Left forelimb (tissue), 1 donor: ENCODE measurements around the gene SORBS2.
A peak's percentile ranks its signal among the peaks of the same experiment; 100 is the strongest.

Experiments
- DNase-seq: peaks from one replicate; pipeline ENCODE4 v3.0.0-alpha.2; 2018; ENCODE audit warnings: low spot score

The SORBS2 gene

DNA sequence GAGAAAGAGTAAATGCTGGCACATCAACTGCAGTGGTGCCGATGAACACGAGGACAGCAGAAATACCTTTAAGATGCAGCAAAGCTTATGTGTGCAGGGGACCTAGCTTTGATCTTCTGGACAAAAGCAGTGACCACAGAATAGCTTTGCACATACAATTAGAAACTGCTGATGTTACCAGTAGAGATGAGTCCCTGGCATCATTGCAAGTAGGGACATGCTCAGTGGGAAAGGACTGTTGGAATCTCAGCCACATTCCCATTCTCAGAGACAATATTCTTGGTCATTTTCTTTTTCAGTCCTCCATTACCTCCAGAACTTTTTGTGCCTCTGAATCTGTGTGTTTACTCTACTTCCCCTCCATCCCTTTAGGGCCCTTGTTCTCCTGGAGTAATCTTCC, 259.7 kb downstream of the SORBS2 start:
- DNase-seq, result no peak

DNA sequence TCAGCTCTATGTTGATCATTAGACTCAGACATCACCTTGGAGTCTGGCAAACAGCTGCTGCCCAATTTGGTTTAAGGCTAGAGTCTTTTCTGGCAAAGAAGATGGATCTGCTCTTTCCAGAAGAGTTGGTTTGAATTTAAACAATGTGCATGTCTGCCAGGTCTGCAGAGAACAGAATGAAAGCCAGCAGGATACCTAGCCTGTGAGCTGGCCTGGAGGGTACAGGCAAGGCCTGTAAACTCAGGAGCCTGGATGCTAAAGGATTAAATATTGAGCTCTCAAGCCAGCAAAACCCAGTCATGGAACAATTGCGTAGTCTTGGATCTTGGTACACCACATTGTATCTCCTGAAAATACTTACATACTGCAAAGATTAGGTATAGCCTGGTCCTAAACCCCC, 261.1 kb downstream of the SORBS2 start:
- no peak for DNase-seq

DNA sequence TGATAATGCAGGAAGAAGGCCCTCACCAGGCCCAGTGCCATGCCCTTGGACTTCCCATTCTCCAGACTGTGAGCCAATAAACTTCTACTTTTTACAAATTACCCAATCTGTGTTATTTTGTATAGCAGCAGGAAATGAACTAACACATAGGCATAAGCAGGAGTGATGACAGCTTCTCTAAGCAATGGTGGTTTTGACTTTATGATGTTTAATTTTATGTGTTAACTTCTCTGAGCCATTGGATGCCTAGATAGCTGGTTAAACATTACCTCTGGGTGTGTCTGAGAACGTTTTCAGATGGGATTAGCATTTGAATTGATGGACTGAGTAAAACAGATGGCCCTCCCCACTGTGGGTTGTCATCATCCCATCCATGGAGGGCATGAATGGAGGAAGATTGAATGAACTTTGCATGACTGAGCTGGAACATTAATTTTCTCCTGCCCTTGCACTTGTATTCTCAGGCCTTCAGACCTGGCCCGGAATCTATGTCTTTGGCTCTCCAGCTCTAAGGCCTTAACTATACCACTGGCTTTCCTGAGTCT, 262.8 kb downstream of the SORBS2 start:
- DNase-seq, result no peak

DNA sequence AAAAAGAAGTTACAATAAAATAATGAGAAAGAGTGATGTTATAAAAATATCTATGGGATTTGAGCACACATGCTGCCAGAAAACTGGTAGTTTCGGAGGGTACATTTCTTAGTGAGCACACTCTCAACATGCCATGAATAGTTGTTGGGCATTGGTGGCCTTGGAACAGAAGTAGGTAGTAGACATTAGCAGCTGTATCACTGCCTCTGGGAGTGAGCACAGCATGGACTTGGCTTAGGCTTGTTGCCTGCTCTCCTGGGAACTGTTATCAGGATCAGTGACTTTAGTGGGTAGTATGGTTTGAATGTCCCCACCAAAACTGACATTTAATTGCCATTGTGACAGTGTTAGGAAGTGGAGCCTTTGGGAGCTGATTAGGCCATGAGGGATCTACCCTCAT, 263.4 kb downstream of the SORBS2 start:
- no peak for DNase-seq

DNA sequence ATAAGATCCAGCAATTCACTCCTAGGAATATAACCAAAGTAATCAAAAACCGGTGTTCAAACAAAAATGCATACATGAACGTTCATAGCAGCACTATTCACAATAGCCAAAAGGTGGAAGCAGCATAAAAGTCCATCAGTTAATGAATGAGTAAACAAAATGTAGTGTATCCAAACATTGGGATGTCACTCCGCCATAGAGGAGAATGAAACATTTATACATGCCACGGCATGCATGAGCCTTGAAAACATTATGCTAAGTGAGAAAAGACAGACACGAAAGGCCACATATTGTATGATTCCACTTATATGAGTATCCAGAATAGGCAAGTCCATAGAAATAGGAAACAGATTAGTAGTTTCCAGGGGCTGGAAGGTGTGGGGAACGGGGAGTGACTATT, 265.7 kb downstream of the SORBS2 start:
- no peak for DNase-seq

DNA sequence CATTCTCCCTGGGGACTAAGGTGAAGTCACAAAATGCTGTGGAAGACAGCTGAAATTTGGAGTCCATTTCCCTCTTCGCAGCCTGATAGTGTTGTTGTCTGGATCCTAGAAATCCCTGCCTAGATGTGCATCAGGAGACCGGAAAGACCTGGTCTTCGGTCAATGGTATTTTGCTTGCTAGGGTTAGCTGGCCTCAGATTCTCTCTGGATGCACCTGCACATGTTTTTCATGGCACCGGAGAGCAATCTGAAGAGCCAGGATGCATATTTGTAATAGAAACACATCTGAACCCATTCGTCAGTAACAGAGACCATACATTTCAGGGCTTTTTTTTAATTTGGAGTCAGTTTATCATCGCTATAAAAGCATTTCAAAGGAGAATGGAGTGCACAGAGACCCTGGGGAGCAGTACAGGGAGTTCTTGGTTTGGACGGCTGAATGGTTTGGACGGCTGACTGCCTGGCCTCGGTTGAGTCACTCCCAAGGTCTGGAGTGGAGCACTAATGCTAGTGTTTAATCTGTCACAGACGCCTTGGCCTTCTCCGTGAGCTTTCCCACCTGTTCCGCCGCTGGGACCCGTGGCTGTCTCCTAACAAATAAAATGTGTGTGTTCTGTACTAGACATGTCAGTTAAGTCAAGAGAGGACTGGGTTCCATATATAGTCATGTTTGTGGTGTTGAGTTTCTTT, 269.2 kb downstream of the SORBS2 start:
- peak; percentile 80 for DNase-seq

DNA sequence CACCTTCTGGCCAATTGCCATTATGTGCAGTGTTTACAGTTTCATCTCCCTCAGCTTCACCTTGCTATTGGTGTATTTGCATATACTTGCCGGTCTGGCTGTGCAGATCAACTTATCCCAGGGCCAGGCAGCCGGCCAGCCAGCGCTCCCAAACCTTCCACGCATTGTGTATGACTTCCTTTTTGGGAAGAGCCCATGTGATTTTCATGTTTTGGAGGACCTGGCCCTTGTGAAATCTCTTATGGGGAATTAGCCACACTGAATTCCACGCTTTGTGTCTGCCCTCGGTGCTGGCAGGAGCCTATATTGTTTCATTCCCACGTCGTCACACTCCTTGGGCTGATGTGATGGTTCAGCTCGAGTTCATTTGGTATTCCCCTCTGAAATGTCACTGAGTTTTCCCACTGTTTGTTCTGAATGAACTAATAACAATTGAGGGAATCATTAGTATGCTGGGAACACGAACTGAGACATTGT, 270.7 kb downstream of the SORBS2 start:
- peak; percentile 67 for DNase-seq

DNA sequence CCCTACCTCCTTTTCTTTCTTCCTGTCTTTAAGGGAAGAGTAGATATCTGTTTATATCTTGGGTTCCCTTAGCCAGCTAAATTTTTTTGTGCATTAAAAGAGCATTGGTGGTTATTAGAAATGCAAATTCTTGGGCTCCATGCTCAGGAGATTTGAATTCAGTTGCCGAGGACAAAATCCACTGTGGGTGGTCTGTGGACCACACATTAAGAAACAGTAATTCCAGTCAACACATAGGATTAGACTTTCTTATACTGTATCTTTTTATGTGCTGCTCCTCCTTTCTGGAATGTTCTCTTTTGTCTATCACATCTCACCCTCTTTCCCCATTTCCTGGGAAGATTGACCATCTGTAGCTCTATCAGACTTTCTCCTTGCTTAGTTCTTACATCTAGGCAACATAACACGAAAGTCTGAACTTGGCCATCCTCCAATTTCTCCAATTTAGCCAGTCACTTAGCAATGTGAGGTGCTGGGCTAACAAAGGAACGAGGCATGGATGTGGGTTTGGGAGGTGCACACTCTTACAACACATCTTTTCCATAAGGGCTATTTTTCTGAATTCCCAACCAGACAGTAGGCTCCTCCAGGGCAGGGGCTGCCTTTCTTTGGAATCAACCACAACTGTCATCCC, 271.4 kb downstream of the SORBS2 start:
- no peak for DNase-seq

DNA sequence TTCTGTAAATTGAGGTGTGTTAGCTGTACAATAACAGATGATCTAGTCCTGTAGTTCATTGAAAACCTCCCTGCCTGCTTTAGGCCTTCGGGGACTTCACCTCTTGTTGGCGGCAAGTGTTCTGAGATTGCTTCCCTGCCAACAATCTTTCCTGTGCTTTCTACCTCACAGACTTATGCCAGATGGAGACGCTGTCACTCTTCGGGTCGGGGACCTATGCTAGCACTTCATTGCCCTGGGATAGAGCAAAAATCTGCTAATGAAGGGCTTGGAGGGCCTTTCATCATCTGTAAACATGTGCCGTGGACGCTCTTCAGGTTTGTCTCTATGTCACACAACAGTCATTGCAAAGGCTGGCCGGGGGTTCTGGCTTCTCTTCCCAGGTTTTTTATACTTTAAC, 272.0 kb downstream of the SORBS2 start:
- DNase-seq, result no peak

DNA sequence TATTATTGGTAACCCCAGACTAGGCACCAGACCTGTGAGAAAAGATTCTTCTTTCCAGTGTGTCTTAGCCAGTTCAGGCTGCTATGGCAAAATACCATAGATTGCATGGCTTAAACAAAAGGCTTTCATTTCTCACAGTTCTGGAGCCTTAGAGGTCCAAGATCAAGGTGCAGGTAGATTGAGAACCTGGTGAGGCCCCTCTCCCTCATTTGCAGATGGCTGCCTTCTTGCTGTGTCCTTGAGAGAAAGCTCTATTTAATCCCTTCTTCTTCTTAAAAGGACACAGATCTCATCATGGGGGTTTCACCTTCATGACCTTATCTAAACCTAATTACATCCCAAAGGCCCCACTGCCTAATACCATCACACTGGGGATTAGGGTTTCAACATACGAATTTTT, 273.2 kb downstream of the SORBS2 start:
- no peak for DNase-seq

DNA sequence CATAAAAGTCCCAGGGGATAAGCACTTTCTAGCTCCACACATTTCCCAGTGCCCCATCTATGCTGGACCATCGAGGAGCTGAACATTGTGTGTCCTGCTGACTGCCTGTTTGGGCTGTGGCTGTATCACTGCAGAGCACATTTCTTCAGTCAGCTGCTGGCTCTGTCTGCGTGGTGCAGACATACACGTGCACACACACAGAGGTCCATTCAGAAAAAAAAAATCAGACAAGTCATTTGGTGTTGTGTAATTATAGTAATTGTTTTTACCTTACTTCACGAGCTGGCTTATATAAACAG, 275.6 kb downstream of the SORBS2 start:
- DNase-seq, result no peak

DNA sequence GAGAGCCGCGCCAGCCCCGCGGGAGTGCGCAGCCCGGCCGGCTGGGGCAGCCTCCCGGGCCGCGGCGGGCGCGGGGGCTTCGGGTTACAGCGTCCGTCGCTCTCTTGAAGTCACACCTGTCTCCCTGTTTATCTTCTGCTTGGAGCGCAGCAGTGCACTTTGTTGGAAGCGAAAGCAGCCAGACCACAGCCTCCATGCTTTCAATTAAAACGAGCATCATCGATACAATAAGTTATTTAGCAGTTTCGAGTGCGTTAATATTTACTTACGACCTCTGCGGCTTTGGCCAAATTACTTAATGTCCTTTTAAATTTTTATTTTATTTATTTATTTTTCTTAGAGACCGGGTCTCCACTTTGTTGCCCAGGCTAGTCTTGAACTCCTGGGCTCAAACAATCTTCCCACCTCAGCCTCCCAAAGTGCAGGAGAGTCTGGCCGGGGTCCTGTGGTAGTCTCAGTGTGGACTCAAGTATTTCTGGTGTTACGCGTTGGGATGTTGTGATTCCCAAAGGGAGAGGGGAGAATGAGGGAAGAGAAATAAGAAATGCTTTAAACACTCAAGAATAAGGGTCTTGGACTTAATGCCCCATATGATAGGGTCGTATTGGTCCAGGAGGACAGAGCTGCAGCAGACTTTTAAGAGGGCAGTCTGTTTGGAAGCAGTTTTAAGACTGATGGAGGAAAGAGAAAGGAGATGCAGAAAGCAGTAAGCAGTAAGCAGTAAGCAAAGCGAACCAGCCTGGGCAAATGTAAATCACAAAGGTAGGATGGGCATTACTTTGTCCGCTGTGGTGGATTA, 276.2 kb downstream of the SORBS2 start:
- DNase-seq, result no peak
